22Rv1 (cell line): Measurements from ENCODE around the gene KRT5.

Experiments
- CTCF ChIP-seq: fragments of 450-650 bp; IDR thresholded peaks from 2 replicates; pipeline ENCODE4 v1.5.1; 2017; ENCODE audit warnings: mild to moderate bottlenecking
- ZFX ChIP-seq: fragments of 450-650 bp; IDR thresholded peaks from 2 replicates; pipeline ENCODE4 v1.6.1; 2017; ENCODE audit warnings: antibody characterized with exemption, borderline replicate concordance

GRCh38 chr12:52561880-52562449, 41.8 kb upstream of the KRT5 start:
- TF ChIP-seq CTCF (peak; percentile 39), ZFX (no peak)
